HG03571 (cell line): ENCODE results near the gene KAT14.
"Not testable (repeated sequence)": the region's sequence is repeated elsewhere in the genome, so short reads cannot be mapped to it uniquely, and the experiment has no call there.

ENCODE experiments used
- ATAC-seq: cut with Tn5 transposase; IDR thresholded peaks from one replicate; pipeline ENCODE4 v1.9.1; 2021; ENCODE audit not compliant: unreplicated experiment

Gene KAT14

GRCh38 chr20:18137412-18138265 is at the start of gene KAT14, which contains the start of gene PET117:
Gene KAT14 (plus strand): TSS chr20:18137863. CDS start chr20:18142661, 4,798 bp downstream.
Gene PET117 (plus strand): TSS chr20:18137863. CDS start chr20:18137956, 93 bp downstream.
- peak; percentile 90 for ATAC-seq

DNA sequence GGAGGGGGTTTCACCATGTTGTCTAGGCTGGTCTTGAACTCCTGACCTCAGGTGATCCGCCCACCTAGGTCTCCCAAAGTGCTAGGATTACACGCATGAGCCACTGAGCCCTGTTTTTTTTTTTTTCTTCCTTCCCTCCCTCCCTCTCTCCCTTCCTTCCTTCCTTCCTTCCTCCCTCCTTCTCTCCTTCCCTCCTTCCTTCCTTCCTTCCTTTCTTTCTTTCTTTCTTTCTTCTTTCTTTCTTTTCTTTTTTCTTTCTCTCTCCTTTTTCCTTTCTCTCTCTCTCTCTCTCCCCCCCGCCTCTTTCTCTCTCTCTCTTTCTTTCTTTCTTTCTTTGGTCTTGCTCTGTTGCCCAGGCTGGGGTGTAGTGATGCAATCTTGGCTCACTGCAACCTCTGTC is 49.4 kb upstream of the KAT14 start:
- ATAC-seq, result not testable (repeated sequence)

DNA sequence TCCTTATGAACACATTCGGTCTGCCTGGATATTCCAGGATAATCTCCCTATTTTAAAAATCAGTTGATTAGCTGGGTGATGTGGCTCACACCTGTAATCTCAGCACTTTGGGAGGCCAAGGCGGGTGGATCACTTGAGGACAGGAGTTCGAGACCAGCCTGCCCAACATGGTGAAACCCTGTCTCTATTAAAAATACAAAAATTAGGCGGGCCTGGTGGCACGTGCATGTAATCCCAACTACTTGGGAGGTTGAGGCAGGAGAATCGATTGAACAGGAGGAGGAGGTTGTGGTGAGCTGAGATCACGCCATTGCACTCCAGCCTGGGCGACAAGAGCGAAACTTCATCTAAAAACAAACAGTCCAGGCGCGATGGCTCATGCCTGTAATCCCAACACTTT is 48.8 kb upstream of the KAT14 start:
- not testable (repeated sequence) for ATAC-seq

GRCh38 chr20:18090044-18090443 is 47.6 kb upstream of the KAT14 start:
- no peak for ATAC-seq

GRCh38 chr20:18090477-18090876 is 47.2 kb upstream of the KAT14 start:
- ATAC-seq, result no peak

- ATAC-seq, result no peak
These were observed 46.0 kb upstream of the KAT14 start for GRCh38 chr20:18091623-18092022.

DNA sequence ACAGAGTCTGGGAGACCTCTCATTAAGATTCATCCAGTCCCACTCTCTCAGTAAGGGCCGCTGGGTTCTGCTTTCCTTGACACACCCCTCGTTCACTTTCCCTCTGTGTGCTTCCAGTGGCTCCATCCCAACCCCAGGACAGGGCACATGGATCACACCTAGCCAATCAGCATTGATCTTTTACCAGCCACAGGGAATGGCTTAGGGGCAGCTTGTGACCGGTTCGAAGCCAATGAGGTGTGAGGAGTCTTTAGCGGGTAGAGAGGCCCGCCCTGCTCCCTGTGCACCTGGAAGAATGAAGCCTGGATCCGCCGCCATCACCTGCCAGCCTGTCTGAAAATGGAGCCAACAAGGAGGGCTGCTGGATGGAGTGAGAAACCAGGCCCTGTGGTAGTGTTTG is 44.8 kb upstream of the KAT14 start:
- ATAC-seq, result no peak

GRCh38 chr20:18093388-18093787 is 44.3 kb upstream of the KAT14 start:
- ATAC-seq, result no peak

DNA sequence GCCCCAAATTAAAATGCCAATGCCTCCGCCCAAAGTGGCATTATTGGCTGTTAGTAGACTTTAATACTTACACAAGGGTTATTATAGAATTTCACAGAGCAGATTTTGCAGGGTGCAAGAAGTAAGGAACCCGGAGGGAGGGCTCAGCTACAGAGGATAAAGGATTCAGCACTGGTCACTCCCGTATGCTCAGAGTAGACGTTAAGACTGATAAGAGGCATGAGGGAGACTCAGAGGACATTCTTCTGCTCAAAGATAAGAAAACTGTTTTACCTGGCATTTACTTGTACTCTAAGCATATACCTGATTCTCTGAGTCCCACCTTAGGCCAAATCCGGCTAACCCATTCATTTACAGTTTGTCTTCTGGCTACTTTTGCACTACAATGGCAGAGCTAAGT is 43.5 kb upstream of the KAT14 start:
- ATAC-seq, result no peak

- ATAC-seq, result not testable (repeated sequence)
These were observed 37.1 kb upstream of the KAT14 start for GRCh38 chr20:18100569-18100968.

DNA sequence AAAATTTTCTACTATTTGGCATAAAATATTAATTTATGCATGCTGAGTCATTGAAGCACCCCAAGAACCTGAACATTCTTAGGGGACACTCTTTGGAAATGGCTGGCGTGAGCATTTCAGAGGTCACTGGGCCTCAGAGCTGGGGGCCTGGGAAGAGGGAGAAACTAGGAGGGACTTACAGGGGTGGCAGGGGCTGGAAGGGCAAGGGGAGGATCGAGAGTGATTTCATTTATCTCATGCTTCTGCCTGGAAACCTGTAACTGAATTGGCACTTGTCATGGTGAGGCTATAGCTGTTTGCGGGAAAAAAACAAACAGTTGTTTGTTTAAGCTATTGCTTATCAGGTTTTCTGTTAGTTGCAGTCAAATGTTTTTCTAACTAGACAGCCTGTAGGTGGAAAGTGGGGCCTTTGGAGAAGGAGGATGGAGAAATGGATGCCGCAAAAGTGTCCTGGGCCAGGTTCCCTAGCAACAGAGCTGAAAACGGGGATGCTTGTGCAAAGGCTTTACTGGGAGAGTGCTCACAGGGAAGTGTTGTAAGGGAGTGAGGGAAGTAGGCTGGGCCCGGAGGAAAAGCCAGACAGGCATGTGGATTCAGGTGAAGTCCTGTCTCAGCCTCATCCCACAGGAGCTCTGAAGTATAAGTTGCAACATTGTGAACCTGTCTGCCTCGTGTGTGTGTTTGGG is 36.4 kb upstream of the KAT14 start:
- no peak for ATAC-seq

GRCh38 chr20:18103497-18103896 is 34.2 kb upstream of the KAT14 start:
- no peak for ATAC-seq

- no peak for ATAC-seq
These were observed 29.3 kb upstream of the KAT14 start for GRCh38 chr20:18108326-18108725.

DNA sequence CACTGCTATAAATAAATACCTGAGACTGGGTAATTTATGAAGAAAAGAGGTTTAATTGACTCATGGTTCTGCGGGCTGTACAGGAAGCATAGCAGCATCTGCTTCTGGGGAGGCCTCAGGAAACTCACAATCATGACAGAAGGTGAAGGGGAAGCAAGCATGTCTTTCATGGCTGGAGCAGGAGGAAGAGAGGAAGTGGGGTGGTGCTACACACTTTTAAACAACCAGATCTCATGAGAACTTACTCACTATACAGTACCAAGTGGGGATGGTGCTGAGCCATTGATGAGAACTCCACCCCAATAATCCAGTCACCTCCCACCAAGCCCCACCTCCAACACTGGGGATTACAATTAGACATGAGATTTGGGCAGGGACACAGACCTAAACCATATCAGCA is 9.1 kb upstream of the KAT14 start:
- not testable (repeated sequence) for ATAC-seq

GRCh38 chr20:18132663-18133062 is 5.0 kb upstream of the KAT14 start:
- ATAC-seq, result no peak

- ATAC-seq, result no peak
These were observed 3.7 kb upstream of the KAT14 start for GRCh38 chr20:18133962-18134361.

DNA sequence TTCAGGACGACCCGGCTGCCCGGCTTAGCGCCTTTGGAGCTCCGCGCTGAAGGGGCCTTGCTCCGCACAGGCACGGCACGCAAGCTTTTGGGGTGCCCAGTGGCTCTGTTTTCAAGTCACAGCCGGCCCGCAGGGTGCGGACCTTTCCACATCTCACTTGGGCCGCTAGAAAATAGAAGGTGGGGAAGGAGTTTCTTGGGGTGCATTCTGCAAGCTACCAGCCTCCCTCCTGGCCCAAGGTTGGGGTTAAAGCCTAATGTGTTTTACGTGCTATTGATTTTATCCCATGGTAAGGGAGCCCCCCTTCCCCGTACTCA is 561 bp downstream of the KAT14 start:
- peak; percentile 37 for ATAC-seq

- no peak for ATAC-seq
These were observed 1.2 kb downstream of the KAT14 start for GRCh38 chr20:18138639-18139583.

DNA sequence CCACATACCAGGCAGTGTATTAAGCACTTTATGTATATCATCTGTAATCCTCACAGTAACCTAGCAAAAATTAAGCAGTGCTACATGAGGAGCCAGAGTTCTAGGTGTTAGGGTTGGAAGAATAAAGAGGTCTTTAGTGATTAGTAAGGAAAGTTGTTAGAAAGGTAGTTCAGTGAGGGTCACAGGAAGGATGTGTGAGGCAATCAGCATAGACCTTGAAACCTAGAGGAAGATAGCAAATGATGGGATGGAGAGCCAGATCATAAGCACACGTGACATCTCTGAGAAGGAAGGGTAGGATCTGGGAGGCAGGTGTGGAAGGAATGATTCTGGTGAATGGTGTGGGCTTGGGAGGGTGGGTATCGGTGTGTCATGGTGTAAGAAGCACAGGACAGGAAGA is 2.2 kb downstream of the KAT14 start:
- no peak for ATAC-seq

- no peak for ATAC-seq
These were observed 7.0 kb downstream of the KAT14 start for GRCh38 chr20:18144541-18145099.

- ATAC-seq, result no peak
These were observed 16.7 kb downstream of the KAT14 start for GRCh38 chr20:18154342-18154741.
